Thoracic aorta (tissue), 2 donors: ENCODE results near the gene SLC35E4. TPM values are rescaled to one million over a fixed set of nuclear protein-coding genes. Genes with fewer than 3 reads are reported as not detected.

Experiments used
- ATAC-seq: fragments of 150-250 bp; one replicate; pipeline ENCODE4 v1.8.0; 2017; ENCODE audit warnings: low read depth; ENCODE audit not compliant: insufficient number of reproducible peaks, low FRiP score
- DNase-seq: peaks from one replicate; pipeline ENCODE4 v3.0.0-alpha.2; 2020; ENCODE audit warnings: low spot score
- H3K27ac ChIP-seq, 2 donors: fragments of 200-600 bp; sonication (generic); 1 replicate in 1 of 2; 2 replicates in 1 of 2; pipeline ENCODE4 v1.5.1; 2016; ENCODE audit warnings: mild to moderate bottlenecking in 2 of 2, moderate library complexity in 2 of 2
- H3K27me3 ChIP-seq: fragments of 200-600 bp; sonication (generic); replicated peaks from 2 replicates; pipeline ENCODE4 v1.6.0; 2016; ENCODE audit warnings: mild to moderate bottlenecking; ENCODE audit not compliant: insufficient read depth
- H3K36me3 ChIP-seq: fragments of 200-600 bp; sonication (generic); one replicate; pipeline ENCODE4 v1.5.1; 2016
- H3K4me1 ChIP-seq, 2 donors: fragments of 200-600 bp; sonication (generic); 1 replicate in 1 of 2; 2 replicates in 1 of 2; pipeline versions ENCODE4 v1.5.1 to v1.6.0; 2016; ENCODE audit warnings: low read depth in 2 of 2, mild to moderate bottlenecking in 1 of 2; ENCODE audit not compliant: control insufficient read depth in 1 of 2
- H3K4me3 ChIP-seq: fragments of 200-600 bp; sonication (generic); 2 replicates; pipeline ENCODE4 v1.5.1; 2016; ENCODE audit warnings: mild to moderate bottlenecking
- H3K9me3 ChIP-seq: fragments of 200-600 bp; sonication (generic); 2 replicates; pipeline ENCODE4 v1.5.1; 2016
- CTCF ChIP-seq: fragments of 200-600 bp; sonication (generic); IDR thresholded peaks from one replicate; pipeline ENCODE4 v1.5.1; 2019; ENCODE audit warnings: antibody characterized with exemption
- total RNA-seq, 2 donors: library from RNA; depleted of rRNA; stranded (reverse); fragments of >200 nt; gene quantifications; one replicate each; pipeline versions ENCODE4 v1.1.0 to v1.2.3, GENCODE V29; 2016

The SLC35E4 gene
- total RNA-seq, 2 donors from 2014 or later = 12.8 to 16.9 TPM

- ATAC-seq = no peak
Observed at GRCh38 chr22:30691204-30691603, 55.6 kb downstream of the SLC35E4 start.

GRCh38 chr22:30694171-30694639 is 58.6 kb downstream of the SLC35E4 start:
- TF ChIP-seq CTCF = no peak
- Histone ChIP-seq H3K27ac (no peak overlapping the region), H3K4me3 (peak overlapping the region; percentile 75), H3K27me3 (no peaks in the 10 kb centered on the region), H3K4me1 (peaks cover 5 to 7% of the 10 kb centered on the region in 2 donors), H3K9me3 (no peaks in the 10 kb centered on the region), H3K36me3 (no peaks in the 10 kb centered on the region)
- DNase-seq (peak; percentile 2), ATAC-seq (no peak)

More at GRCh38 chr22:30691204-30691603, 55.6 kb downstream of the SLC35E4 start:
- no peak for TF ChIP-seq CTCF
- Histone ChIP-seq H3K4me1 (peaks cover 5 to 7% of the 10 kb centered on the region in 2 donors), H3K27ac (no peak overlapping the region), H3K27me3 (no peaks in the 10 kb centered on the region), H3K9me3 (no peaks in the 10 kb centered on the region), H3K36me3 (no peaks in the 10 kb centered on the region), H3K4me3 (no peak overlapping the region)
- DNase-seq = no peak

- DNase-seq = no peak
- peak within 1 kb of the TSS; percentile 75 for H3K4me3 ChIP-seq
- no peaks in the 10 kb centered on the region for H3K36me3 ChIP-seq
- no peaks in the 10 kb centered on the region for H3K27me3 ChIP-seq
- no peak for ATAC-seq
- H3K9me3 ChIP-seq = no peaks in the 10 kb centered on the region
- TF ChIP-seq CTCF = no peak
- peaks cover 5 to 7% of the 10 kb centered on the region in 2 donors for H3K4me1 ChIP-seq
- no peak within 1 kb of the TSS for H3K27ac ChIP-seq
Observed at GRCh38 chr22:30694640-30695350, 59.2 kb downstream of the SLC35E4 start, which contains the start of gene OSBP2. OSBP2 (plus strand) TSS chr22:30694874; CDS start chr22:30694910, 36 bp downstream.

DNA sequence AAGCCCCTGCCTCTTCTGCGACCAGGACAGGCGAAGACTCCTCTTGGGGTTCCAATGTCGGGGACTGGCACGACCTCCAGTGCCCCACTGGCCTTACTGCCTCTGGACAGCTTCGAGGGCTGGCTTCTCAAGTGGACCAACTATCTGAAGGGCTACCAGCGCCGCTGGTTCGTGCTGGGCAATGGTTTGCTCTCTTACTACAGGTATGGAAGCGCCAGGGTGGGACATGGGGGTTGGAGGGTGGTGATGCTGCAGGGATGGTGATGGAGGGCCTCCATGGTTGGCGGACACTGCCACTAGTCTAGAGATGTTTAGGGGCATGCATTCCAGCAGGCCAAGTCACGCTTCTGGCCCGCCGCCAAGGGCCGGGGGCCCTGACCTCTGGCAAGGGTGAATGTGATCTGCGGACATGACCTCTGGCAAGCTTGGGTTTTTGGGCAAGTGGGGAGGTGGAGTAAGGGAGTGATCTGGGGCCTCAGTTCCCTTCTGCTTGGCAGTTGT is 59.8 kb downstream of the SLC35E4 start:
- H3K36me3 ChIP-seq = no peaks in the 10 kb centered on the region
- no peak for ATAC-seq
- no peak overlapping the region for H3K27ac ChIP-seq
- no peak for TF ChIP-seq CTCF
- peaks cover 5 to 7% of the 10 kb centered on the region in 2 donors for H3K4me1 ChIP-seq
- no peaks in the 10 kb centered on the region for H3K27me3 ChIP-seq
- no peaks in the 10 kb centered on the region for H3K9me3 ChIP-seq
- peak overlapping the region; percentile 69 for H3K4me3 ChIP-seq
- DNase-seq = no peak

GRCh38 chr22:30695871-30696655 is 60.5 kb downstream of the SLC35E4 start:
- Histone ChIP-seq H3K4me3 (no peak overlapping the region), H3K4me1 (peaks cover 5 to 7% of the 10 kb centered on the region in 2 donors), H3K27ac (no peak overlapping the region), H3K36me3 (no peaks in the 10 kb centered on the region), H3K9me3 (no peaks in the 10 kb centered on the region), H3K27me3 (no peaks in the 10 kb centered on the region)
- TF ChIP-seq CTCF = no peak
- DNase-seq = no peak
- no peak for ATAC-seq
